Prostate gland (tissue), 2 donors: ENCODE measurements around the gene MAP1S. TPM values are rescaled to one million over a fixed set of nuclear protein-coding genes. Genes with fewer than 3 reads are reported as not detected.

ENCODE experiments used
- DNase-seq: peaks from one replicate; pipeline ENCODE4 v3.0.0-alpha.2; 2019; ENCODE audit warnings: low spot score
- H3K27ac ChIP-seq, 2 donors: fragments of 200-600 bp; sonication (generic); 2 replicates each; pipeline ENCODE4 v1.5.1; 2017 to 2019
- H3K27me3 ChIP-seq: fragments of 200-600 bp; sonication (generic); replicated peaks from 2 replicates; pipeline ENCODE4 v1.5.1; 2019; ENCODE audit not compliant: insufficient read depth
- H3K36me3 ChIP-seq, 2 donors: fragments of 200-600 bp; sonication (generic); 1 replicate in 1 of 2; 2 replicates in 1 of 2; pipeline versions ENCODE4 v1.5.1 to v1.8.1; 2017 to 2019
- H3K4me1 ChIP-seq: fragments of 200-600 bp; sonication (generic); replicated peaks from 2 replicates; pipeline ENCODE4 v1.5.1; 2019
- H3K4me3 ChIP-seq, 2 donors: fragments of 200-600 bp; sonication (generic); 2 replicates each; pipeline ENCODE4 v1.5.1; 2017 to 2019
- H3K9me3 ChIP-seq: fragments of 200-600 bp; sonication (generic); 2 replicates; pipeline ENCODE4 v1.5.1; 2017
- POLR2A ChIP-seq: fragments of 450-650 bp; IDR thresholded peaks from one replicate; pipeline ENCODE4 v1.6.1; 2016; ENCODE audit warnings: antibody characterized with exemption, mild to moderate bottlenecking
- POLR2AphosphoS5 ChIP-seq: sonication (generic); formaldehyde crosslinking; IDR thresholded peaks from one replicate; pipeline ENCODE4 v1.6.1; 2017; ENCODE audit warnings: antibody characterized with exemption
- WGBS: methylation state at CpG from one replicate; pipeline ENCODE4 v1.1.5; 2018; 5-methylcytosine and 5-hydroxymethylcytosine counted together
- intact Hi-C: fragments of 100-400 bp; cut with DNase I; formaldehyde crosslinking; loops from one replicate; pipeline ENCODE4 v1.14.2; 2022
- total RNA-seq, 2 donors: library from RNA; depleted of rRNA; stranded (reverse); fragments of >200 nt; gene quantifications; one replicate each; pipeline ENCODE4 v1.1.0, GENCODE V29; 2016
- TF ChIP-seq, protein P1 (sequence below), 4 experiments: fragments of 200-600 bp in 2 of 4; fragments of 450-650 bp in 2 of 4; sonication (generic) in 2 of 4; IDR thresholded peaks; 1 replicate in 3 of 4; 2 replicates in 1 of 4; pipeline ENCODE4 v1.5.1; 2016 to 2019; ENCODE audit warnings: antibody characterized with exemption in 4 of 4, mild to moderate bottlenecking in 2 of 4, moderate library complexity in 2 of 4

Gene MAP1S
- total RNA-seq, 2 donors from 2014 or later: 34.9 to 61.1 TPM

- intact Hi-C loops: no loop called here
- Histone ChIP-seq H3K9me3 (no peaks in the 10 kb centered on the region), H3K4me1 (no peaks in the 10 kb centered on the region), H3K36me3 (no peaks in the 10 kb centered on the region), H3K27me3 (no peaks in the 10 kb centered on the region), H3K27ac (no peak overlapping the region), H3K4me3 (no peak overlapping the region)
- WGBS: 89% methylated on average over 2 of the region's 2 CpGs
- TF ChIP-seq POLR2A (no peak), POLR2AphosphoS5 (no peak)
- TF ChIP-seq, protein P1, sequence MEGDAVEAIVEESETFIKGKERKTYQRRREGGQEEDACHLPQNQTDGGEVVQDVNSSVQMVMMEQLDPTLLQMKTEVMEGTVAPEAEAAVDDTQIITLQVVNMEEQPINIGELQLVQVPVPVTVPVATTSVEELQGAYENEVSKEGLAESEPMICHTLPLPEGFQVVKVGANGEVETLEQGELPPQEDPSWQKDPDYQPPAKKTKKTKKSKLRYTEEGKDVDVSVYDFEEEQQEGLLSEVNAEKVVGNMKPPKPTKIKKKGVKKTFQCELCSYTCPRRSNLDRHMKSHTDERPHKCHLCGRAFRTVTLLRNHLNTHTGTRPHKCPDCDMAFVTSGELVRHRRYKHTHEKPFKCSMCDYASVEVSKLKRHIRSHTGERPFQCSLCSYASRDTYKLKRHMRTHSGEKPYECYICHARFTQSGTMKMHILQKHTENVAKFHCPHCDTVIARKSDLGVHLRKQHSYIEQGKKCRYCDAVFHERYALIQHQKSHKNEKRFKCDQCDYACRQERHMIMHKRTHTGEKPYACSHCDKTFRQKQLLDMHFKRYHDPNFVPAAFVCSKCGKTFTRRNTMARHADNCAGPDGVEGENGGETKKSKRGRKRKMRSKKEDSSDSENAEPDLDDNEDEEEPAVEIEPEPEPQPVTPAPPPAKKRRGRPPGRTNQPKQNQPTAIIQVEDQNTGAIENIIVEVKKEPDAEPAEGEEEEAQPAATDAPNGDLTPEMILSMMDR (IDR thresholded peaks at IDR 0.05): no peak
- DNase-seq: no peak
Observed at GRCh38 chr19:17741456-17741855, 22.2 kb downstream of the MAP1S start.

DNA sequence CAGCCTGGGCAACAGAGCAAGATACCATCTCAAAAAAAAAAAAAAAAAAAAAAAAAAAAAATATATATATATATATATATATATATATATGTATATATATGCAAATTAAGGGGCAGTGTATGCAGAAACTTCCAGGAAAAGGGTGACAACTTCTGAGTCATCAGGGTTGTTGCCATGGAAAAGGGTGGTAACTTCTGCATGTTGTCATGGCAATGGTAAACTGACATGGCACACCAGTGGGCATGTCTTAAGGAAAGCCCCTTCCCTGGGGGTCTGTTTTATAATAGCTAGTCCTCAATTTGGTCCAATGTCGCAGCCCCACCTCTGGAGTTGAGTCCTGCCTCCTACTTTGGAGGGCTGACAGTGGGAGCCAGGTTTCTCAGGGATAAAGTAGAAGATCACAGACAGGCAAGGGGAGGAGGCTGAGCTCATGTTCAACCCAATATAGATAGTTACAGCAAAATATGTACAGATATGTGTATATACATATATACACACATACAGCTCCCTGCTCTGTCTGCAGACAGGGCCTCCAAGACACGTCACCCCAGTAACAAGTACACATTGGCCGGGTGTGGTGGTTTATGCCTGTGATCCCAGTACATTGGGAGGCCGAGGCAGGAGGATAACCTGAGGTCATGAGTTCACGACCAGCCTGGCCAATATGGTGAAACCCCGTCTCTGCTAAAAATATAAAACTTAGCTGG lies 24.7 kb downstream of the MAP1S start:
- WGBS: 79% methylated on average over 6 of the region's 6 CpGs
- no peak for TF ChIP-seq POLR2A
- TF ChIP-seq POLR2AphosphoS5: no peak
- TF ChIP-seq, protein P1 (IDR thresholded peaks at IDR 0.05): no peak
- H3K9me3 ChIP-seq: no peaks in the 10 kb centered on the region
- H3K4me1 ChIP-seq: no peaks in the 10 kb centered on the region
- H3K36me3 ChIP-seq: no peaks in the 10 kb centered on the region
- H3K4me3 ChIP-seq: no peak overlapping the region
- intact Hi-C loops: no loop called here
- no peak for DNase-seq
- H3K27me3 ChIP-seq: no peaks in the 10 kb centered on the region
- no peak overlapping the region for H3K27ac ChIP-seq

DNA sequence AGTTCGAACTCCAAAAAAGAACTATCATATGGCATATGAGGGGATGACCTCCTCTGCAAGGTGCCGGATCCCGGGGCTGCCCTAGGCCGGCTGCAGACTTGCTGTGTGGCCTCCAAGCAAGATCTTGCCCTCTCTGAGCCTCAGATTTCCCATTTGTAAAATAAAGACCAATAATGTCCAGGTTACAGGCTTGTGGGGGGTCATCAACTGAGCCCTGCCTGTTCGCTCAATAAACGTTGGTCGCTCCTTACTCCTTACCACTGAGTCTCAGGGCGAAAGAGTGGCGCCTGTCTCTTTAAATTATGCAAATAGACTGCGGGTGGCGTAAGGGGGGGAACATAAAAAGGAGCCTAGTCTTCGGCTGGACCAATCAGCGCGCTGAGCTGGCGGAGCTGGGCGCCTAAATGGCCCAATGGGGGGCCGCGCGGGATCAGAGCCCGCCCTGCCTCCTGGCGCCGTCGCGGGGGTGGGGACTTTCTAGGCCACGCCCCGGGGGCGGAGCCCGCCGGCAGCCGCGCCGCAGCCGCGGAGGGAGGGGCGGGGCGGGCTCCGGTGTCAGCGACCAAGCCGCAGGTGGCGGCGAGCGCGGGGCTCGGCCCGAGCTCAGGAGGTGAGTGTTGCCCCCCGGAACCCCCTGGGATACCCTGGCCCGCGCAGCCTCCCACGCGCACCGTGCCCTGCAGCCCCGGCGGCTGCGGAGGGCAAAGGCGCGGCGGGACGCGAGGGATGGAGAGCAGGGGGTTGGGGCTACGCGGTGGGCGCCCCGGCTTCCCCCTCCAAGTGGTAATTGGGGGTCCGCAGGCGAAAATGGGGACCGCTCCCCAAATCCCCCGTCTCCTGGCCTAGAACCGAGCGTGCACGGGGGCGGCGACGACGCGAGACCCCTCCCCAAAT lies 28.2 kb downstream of the MAP1S start:
- intact Hi-C loops: no loop called here
- 12% methylated on average over 44 of the region's 75 CpGs for WGBS
- no peaks in the 10 kb centered on the region for H3K4me1 ChIP-seq
- H3K27ac ChIP-seq: no peak overlapping the region
- TF ChIP-seq, protein P1 (IDR thresholded peaks at IDR 0.05): peak in 1 of 4 experiments; percentile 8
- TF ChIP-seq POLR2A (no peak), POLR2AphosphoS5 (no peak)
- H3K36me3 ChIP-seq: no peaks in the 10 kb centered on the region
- H3K27me3 ChIP-seq: no peaks in the 10 kb centered on the region
- peak overlapping the region; percentile 25 to 27 for H3K4me3 ChIP-seq
- DNase-seq: peak; percentile 82
- H3K9me3 ChIP-seq: no peaks in the 10 kb centered on the region

- TF ChIP-seq, protein P1 (IDR thresholded peaks at IDR 0.05): no peak
- TF ChIP-seq POLR2A (no peak), POLR2AphosphoS5 (no peak)
- Histone ChIP-seq H3K36me3 (no peaks in the 10 kb centered on the region), H3K4me3 (no peak overlapping the region), H3K27me3 (no peaks in the 10 kb centered on the region), H3K4me1 (no peaks in the 10 kb centered on the region), H3K9me3 (no peaks in the 10 kb centered on the region), H3K27ac (no peak overlapping the region)
- intact Hi-C loops: no loop called here
- no peak for DNase-seq
- 58% methylated on average over 6 of the region's 6 CpGs for WGBS
Observed at GRCh38 chr19:17748884-17749638, 29.8 kb downstream of the MAP1S start.
